ENCODE results near the gene VWCE. TPM values are rescaled to one million over a fixed set of nuclear protein-coding genes. Genes with fewer than 3 reads are reported as not detected.

VWCE gene
- total RNA-seq, 5 donors from 2014 or later (not counting 1 experiment from before 2014, with no cell fraction given) = 0.48 to 1.3 (median 0.60) TPM

DNA sequence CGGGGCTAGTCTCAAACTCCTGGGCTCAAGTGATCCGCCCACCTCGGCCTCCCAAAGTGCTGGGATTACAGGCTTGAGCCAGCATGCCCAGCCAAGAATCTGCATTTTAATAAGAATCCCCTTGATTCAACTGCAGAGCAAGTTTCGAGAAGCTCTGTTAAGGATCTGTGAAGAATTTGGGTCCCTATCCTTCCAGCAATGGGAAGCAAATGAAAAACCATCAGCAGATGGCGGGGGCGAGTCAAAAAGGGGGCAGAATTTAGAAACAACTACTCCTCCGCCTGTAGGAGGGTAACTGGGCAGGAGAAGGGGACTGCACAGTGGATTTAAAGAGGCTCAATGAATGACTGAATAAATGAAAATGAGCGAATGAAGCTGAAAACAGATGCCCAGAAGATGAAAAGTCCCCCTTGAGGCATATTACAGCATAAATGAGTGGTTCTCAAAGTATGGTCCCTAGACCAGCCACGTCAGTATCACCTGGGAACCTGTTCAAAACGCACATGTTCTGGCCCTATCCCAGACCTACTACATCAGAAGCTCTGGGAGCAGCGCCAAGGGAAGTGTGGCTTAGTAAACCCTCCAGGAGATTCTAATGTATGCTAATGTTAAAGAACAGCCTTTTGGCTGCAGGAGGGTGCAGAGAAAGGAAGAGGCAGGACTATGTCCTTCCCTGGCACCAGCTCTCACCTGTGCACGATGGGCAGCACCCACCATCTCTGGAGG, 15.0 kb downstream of the VWCE start:
- ChIA-PET POLR2A (no interaction called here), CTCF (no interaction called here)
- WGBS (ENCODE audit: insufficient coverage) = 76% methylated on average over 8 of the region's 12 CpGs
- Histone ChIP-seq H3K4me3 (ENCODE audit: control insufficient read depth in 1 of 2, extremely low read depth in 1 of 2, low read length in 1 of 2) (no peak overlapping the region), H3K9me3 (no peaks in the 10 kb centered on the region), H3K27ac (ENCODE audit: low read length) (no peak overlapping the region), H3K27me3 (replicated peaks in 1 of 2; ENCODE audit: control insufficient read depth in 2 of 2, extremely low read depth in 1 of 2, insufficient read depth in 2 of 2, low read length in 1 of 2) (peaks cover 0 to 4% of the 10 kb centered on the region in 2 experiments), H3K36me3 (ENCODE audit: control insufficient read depth in 2 of 2, extremely low read depth in 1 of 2, insufficient read depth in 1 of 2, low read length in 1 of 2) (no peaks in the 10 kb centered on the region), H3K4me1 (ENCODE audit: control insufficient read depth in 1 of 2, extremely low read depth in 1 of 2, insufficient read depth in 2 of 2, low read length in 2 of 2) (no peaks in the 10 kb centered on the region)
- Mint-ChIP-seq H3K4me1 (no peaks in the 10 kb centered on the region), H3K4me3 (no peak overlapping the region), H3K27me3 (peaks cover 0 to 2% of the 10 kb centered on the region in 2 donors), H3K27ac (no peak overlapping the region), H3K9me3 (peaks cover 0 to 5% (median 0%) of the 10 kb centered on the region in 3 donors), H3K36me3 (no peaks in the 10 kb centered on the region)
- no peak for DNase-seq
- no peak for ATAC-seq (replicated peaks in 1 of 4)

DNA sequence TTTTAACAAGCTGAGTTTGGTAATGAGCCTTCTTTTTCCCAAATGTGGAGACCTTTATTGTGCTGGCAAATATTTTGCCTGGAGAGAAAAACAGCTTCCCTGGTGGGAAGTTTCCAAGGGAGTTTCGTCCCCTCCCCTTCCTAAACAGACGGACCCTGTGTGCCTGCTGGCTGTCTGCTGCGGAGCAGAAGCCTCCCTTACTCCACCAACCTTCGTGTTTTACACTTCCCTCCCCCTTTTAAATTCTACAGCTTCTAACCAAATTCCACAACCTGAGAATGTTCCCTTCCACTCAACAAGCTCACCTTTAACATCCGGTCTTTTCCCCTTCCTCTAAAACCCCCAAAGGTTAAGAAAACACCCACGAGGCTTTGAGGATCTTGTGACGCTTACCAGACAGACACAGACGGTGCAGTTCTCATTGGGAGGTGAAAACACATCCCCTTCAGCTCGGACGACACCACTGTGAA, 17.1 kb downstream of the VWCE start:
- Histone ChIP-seq H3K4me3 (ENCODE audit: control insufficient read depth in 1 of 2, extremely low read depth in 1 of 2, low read length in 1 of 2) (no peak overlapping the region), H3K27ac (ENCODE audit: low read length) (no peak overlapping the region), H3K4me1 (ENCODE audit: control insufficient read depth in 1 of 2, extremely low read depth in 1 of 2, insufficient read depth in 2 of 2, low read length in 2 of 2) (no peaks in the 10 kb centered on the region), H3K27me3 (replicated peaks in 1 of 2; ENCODE audit: control insufficient read depth in 2 of 2, extremely low read depth in 1 of 2, insufficient read depth in 2 of 2, low read length in 1 of 2) (peaks cover 0 to 14% of the 10 kb centered on the region in 2 experiments), H3K9me3 (no peaks in the 10 kb centered on the region), H3K36me3 (ENCODE audit: control insufficient read depth in 2 of 2, extremely low read depth in 1 of 2, insufficient read depth in 1 of 2, low read length in 1 of 2) (no peaks in the 10 kb centered on the region)
- 84% methylated on average over 5 of the region's 10 CpGs for WGBS (ENCODE audit: insufficient coverage)
- ChIA-PET CTCF (no interaction called here), POLR2A (interaction anchor here (0.6 to 0.7 kb wide), 2 partner anchors 13 to 118 kb away, joined by 4 to 5 read pairs; no protein-coding TSS in a partner anchor)
- H3K36me3 Mint-ChIP-seq = no peaks in the 10 kb centered on the region
- no peaks in the 10 kb centered on the region for H3K4me1 Mint-ChIP-seq
- no peaks in the 10 kb centered on the region for H3K9me3 Mint-ChIP-seq
- no peak for DNase-seq
- ATAC-seq (replicated peaks in 1 of 4) = no peak
- no peak overlapping the region for H3K4me3 Mint-ChIP-seq
- H3K27ac Mint-ChIP-seq = no peak overlapping the region
- H3K27me3 Mint-ChIP-seq = peaks cover 0 to 4% of the 10 kb centered on the region in 2 donors

DNA sequence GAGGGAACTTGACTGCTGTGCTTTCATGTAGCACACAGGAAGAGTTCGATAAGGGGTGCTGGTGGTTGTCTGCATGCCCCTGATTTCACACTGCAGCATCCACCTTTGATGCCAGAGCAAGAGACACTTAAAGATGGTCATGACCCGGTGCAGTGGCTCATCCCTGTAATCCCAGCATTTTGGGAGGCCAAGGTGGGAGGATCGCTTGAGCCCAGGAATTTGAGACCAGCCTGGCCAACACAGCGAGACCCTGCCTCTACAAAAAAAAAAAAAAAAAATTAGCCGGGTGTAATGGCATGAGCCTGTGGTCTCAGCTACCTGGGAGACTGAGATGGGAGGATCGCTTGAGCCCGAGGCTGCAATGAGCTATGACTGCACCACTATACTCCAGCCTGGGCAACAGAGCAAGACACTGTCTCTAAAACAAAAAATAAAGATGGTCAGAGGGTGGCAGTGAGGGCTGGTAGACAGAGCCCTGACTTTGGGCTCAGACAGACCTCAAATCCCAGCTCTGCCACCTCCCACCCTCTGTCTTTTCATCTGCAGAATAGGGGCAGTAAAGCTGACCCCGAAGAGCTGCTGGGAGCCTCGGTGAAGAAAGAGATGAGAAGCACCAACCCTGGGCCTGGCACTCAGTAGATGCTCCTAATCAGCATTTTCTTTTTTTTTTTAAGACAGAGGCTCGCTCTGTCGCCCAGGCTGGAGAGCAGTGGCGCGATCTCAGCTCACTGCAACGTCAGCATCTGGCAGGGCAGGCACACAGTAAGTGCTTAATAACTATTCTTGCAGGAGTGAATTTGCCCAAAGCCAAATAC, 17.7 kb downstream of the VWCE start:
- ATAC-seq (replicated peaks in 1 of 4) (no peak), DNase-seq (no peak)
- ChIA-PET POLR2A (interaction anchor here in 1 of 2 donors (0.6 kb wide), 1 partner anchor 14 kb away, joined by 5 read pairs; no protein-coding TSS in a partner anchor), CTCF (no interaction called here)
- Mint-ChIP-seq H3K36me3 (no peaks in the 10 kb centered on the region), H3K4me3 (no peak overlapping the region), H3K27me3 (peaks cover 0 to 4% of the 10 kb centered on the region in 2 donors), H3K27ac (no peak overlapping the region), H3K4me1 (no peaks in the 10 kb centered on the region), H3K9me3 (no peaks in the 10 kb centered on the region)
- H3K4me3 ChIP-seq (ENCODE audit: control insufficient read depth in 1 of 2, extremely low read depth in 1 of 2, low read length in 1 of 2) = no peak overlapping the region
- peaks cover 0 to 17% of the 10 kb centered on the region in 2 experiments for H3K27me3 ChIP-seq (replicated peaks in 1 of 2; ENCODE audit: control insufficient read depth in 2 of 2, extremely low read depth in 1 of 2, insufficient read depth in 2 of 2, low read length in 1 of 2)
- no peaks in the 10 kb centered on the region for H3K4me1 ChIP-seq (ENCODE audit: control insufficient read depth in 1 of 2, extremely low read depth in 1 of 2, insufficient read depth in 2 of 2, low read length in 2 of 2)
- no peak overlapping the region for H3K27ac ChIP-seq (ENCODE audit: low read length)
- H3K36me3 ChIP-seq (ENCODE audit: control insufficient read depth in 2 of 2, extremely low read depth in 1 of 2, insufficient read depth in 1 of 2, low read length in 1 of 2) = no peaks in the 10 kb centered on the region
- no peaks in the 10 kb centered on the region for H3K9me3 ChIP-seq
- 85% methylated on average over 4 of the region's 14 CpGs for WGBS (ENCODE audit: insufficient coverage)

DNA sequence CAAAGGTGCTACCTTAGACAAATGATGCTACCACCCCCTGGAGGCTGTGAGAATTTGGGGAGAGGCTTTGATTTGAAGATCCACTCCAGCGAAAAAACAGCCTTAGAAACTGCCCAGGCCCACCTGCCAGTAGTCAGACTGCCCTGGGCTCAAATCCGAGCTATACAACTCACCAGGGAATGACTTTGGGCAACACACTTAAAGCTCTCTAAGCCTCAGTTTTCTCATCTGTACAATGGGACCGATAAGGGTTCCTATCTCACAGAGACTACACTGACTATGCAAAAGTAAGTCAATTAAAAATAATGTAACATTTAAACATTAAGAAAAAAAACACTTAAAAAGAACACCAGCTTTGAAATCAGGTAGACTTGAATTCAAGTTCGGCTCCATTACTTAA, 19.9 kb downstream of the VWCE start:
- peaks cover 0 to 13% of the 10 kb centered on the region in 2 experiments for H3K27me3 ChIP-seq (replicated peaks in 1 of 2; ENCODE audit: control insufficient read depth in 2 of 2, extremely low read depth in 1 of 2, insufficient read depth in 2 of 2, low read length in 1 of 2)
- H3K4me1 Mint-ChIP-seq = no peaks in the 10 kb centered on the region
- H3K27ac ChIP-seq (ENCODE audit: low read length) = no peak overlapping the region
- 100% methylated on average over 1 of the region's 4 CpGs for WGBS (ENCODE audit: insufficient coverage)
- ATAC-seq (replicated peaks in 1 of 4) (no peak), DNase-seq (no peak)
- peaks cover 0 to 4% of the 10 kb centered on the region in 2 donors for H3K27me3 Mint-ChIP-seq
- POLR2A ChIA-PET = no interaction called here
- no peaks in the 10 kb centered on the region for H3K9me3 ChIP-seq
- H3K36me3 ChIP-seq (ENCODE audit: control insufficient read depth in 2 of 2, extremely low read depth in 1 of 2, insufficient read depth in 1 of 2, low read length in 1 of 2) = no peaks in the 10 kb centered on the region
- no peak overlapping the region for H3K4me3 Mint-ChIP-seq
- H3K27ac Mint-ChIP-seq = no peak overlapping the region
- H3K4me1 ChIP-seq (ENCODE audit: control insufficient read depth in 1 of 2, extremely low read depth in 1 of 2, insufficient read depth in 2 of 2, low read length in 2 of 2) = no peaks in the 10 kb centered on the region
- CTCF ChIA-PET = no interaction called here
- H3K4me3 ChIP-seq (ENCODE audit: control insufficient read depth in 1 of 2, extremely low read depth in 1 of 2, low read length in 1 of 2) = no peak overlapping the region
- H3K9me3 Mint-ChIP-seq = no peaks in the 10 kb centered on the region
- H3K36me3 Mint-ChIP-seq = no peaks in the 10 kb centered on the region

DNA sequence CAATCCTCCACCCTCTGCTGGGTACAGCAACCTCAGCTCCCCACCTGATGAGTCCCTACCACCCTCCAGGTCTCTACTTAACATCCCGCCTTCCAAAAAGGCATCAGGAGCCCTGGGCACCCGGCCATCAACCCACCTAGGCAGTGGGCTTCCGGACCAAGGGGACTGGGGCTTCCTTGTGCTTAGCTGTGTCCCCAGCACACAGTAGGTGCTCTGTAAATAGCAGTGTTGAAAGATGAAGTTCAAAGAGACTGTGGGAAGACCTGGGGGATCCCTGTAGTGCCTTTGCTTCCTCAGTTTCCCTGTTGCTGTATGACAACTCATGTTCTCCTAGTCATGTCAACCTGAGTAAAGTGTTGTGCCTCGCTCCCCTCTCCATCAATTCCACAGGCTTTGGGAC, 21.0 kb downstream of the VWCE start:
- Histone ChIP-seq H3K4me1 (ENCODE audit: control insufficient read depth in 1 of 2, extremely low read depth in 1 of 2, insufficient read depth in 2 of 2, low read length in 2 of 2) (no peaks in the 10 kb centered on the region), H3K27ac (ENCODE audit: low read length) (no peak overlapping the region), H3K36me3 (ENCODE audit: control insufficient read depth in 2 of 2, extremely low read depth in 1 of 2, insufficient read depth in 1 of 2, low read length in 1 of 2) (no peaks in the 10 kb centered on the region), H3K4me3 (ENCODE audit: control insufficient read depth in 1 of 2, extremely low read depth in 1 of 2, low read length in 1 of 2) (no peak overlapping the region), H3K27me3 (replicated peaks in 1 of 2; ENCODE audit: control insufficient read depth in 2 of 2, extremely low read depth in 1 of 2, insufficient read depth in 2 of 2, low read length in 1 of 2) (peaks cover 0 to 13% of the 10 kb centered on the region in 2 experiments), H3K9me3 (no peaks in the 10 kb centered on the region)
- no peaks in the 10 kb centered on the region for H3K36me3 Mint-ChIP-seq
- H3K27ac Mint-ChIP-seq = no peak overlapping the region
- ATAC-seq (replicated peaks in 1 of 4) = no peak
- no peaks in the 10 kb centered on the region for H3K9me3 Mint-ChIP-seq
- DNase-seq = no peak
- ChIA-PET CTCF (no interaction called here), POLR2A (no interaction called here)
- H3K4me1 Mint-ChIP-seq = no peaks in the 10 kb centered on the region
- WGBS (ENCODE audit: insufficient coverage) = 100% methylated on average over 1 of the region's 4 CpGs
- peaks cover 0 to 4% of the 10 kb centered on the region in 2 donors for H3K27me3 Mint-ChIP-seq
- no peak overlapping the region for H3K4me3 Mint-ChIP-seq

DNA sequence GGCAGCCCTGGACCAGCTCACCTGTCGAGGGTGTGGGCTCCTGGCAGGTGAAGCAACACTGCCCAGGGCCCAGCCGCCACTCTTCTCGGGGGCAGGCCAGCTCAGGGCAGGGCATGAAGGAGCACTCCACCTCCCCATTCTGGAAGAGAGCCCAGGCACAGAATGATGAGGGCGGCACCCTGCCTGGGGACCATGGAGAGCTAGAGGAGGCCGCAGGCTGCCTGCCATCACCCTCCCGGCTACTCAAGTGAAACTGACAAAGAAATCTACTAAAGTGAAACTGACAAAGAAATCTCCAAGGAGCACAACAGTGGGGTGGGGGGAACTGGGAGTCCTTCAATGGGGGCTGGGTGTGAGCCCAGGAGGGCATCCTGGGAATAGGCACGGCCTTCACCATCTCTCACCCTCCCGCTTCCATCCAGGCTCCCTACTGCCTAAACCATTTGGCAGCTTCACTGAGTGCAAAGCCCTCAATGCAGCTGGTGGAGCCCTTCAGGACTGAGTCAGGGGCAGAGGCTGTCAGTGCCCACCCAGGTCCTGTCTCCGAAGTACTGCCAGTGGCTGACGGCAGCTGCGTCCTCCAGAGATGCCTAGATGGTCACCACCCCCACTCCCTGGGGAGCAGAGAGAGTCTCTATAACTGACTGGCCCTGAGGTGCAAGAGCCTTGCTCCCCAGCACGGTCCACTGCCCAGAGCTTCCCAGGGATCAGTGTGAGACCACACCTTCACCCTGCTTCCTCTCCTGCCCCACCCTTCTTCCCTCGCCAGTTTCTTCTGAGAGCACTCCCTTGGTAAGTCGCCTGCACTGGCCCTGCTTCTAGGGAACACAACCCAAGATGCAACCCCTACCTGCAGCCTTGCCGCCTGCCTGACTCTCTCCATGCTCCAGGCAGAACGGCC, 21.7 kb downstream of the VWCE start:
- Histone ChIP-seq H3K36me3 (ENCODE audit: control insufficient read depth in 2 of 2, extremely low read depth in 1 of 2, insufficient read depth in 1 of 2, low read length in 1 of 2) (no peaks in the 10 kb centered on the region), H3K9me3 (no peaks in the 10 kb centered on the region), H3K4me1 (ENCODE audit: control insufficient read depth in 1 of 2, extremely low read depth in 1 of 2, insufficient read depth in 2 of 2, low read length in 2 of 2) (no peaks in the 10 kb centered on the region), H3K27me3 (replicated peaks in 1 of 2; ENCODE audit: control insufficient read depth in 2 of 2, extremely low read depth in 1 of 2, insufficient read depth in 2 of 2, low read length in 1 of 2) (peaks cover 0 to 15% of the 10 kb centered on the region in 2 experiments), H3K4me3 (ENCODE audit: control insufficient read depth in 1 of 2, extremely low read depth in 1 of 2, low read length in 1 of 2) (no peak overlapping the region), H3K27ac (ENCODE audit: low read length) (no peak overlapping the region)
- 90% methylated on average over 12 of the region's 16 CpGs for WGBS (ENCODE audit: insufficient coverage)
- Mint-ChIP-seq H3K9me3 (no peaks in the 10 kb centered on the region), H3K4me1 (no peaks in the 10 kb centered on the region), H3K36me3 (no peaks in the 10 kb centered on the region), H3K27me3 (peaks cover 0 to 4% of the 10 kb centered on the region in 2 donors), H3K4me3 (no peak overlapping the region), H3K27ac (no peak overlapping the region)
- POLR2A ChIA-PET = no interaction called here
- no peak for DNase-seq
- CTCF ChIA-PET = no interaction called here
- no peak for ATAC-seq (replicated peaks in 1 of 4)
